GM18511 (cell line): ENCODE data around the gene DNAL1.

ENCODE experiments used
- ATAC-seq: cut with Tn5 transposase; IDR thresholded peaks from one replicate; pipeline ENCODE4 v1.9.1; 2021; ENCODE audit warnings: mild to moderate bottlenecking, moderate library complexity; ENCODE audit not compliant: unreplicated experiment

The DNAL1 gene

DNA sequence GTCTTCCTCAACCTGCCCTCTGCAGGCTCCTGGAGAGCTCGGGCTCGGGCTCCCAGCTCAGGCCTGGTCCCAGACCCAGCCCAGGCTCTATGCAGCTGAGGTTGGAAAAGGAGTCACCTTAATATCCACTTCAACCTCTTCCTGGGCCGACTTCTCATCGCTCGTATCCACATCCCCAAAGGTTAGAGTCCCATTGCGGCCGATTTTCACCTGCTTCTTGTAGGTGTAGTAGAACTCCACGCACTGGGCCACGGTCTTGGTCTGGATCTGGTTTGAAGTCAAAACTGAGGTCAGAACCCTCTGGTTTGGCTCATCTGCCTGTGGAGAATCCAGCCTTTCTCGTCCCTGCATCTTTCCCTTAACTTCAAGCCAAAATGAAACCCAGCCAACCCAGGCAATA, 77.8 kb downstream of the DNAL1 start:
- no peak for ATAC-seq

DNA sequence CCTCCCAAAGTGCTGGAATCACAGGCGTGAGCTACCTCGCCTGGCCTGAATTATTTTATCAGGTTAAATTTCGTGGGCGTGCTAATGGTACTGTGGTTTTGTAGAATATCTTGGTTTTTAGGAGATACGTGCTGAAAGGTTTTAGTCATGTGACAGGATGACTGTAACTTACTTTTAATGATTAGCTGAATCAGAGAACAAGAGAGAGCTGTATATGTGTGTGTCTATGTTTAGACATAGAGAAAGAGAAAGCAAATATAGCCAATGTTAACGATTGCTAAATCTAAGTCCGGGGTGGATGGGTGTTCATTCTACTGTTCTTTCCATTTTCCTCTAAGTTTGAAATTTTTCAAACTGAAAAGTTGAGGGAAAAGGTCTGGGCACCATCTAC, 78.6 kb downstream of the DNAL1 start:
- ATAC-seq: no peak

DNA sequence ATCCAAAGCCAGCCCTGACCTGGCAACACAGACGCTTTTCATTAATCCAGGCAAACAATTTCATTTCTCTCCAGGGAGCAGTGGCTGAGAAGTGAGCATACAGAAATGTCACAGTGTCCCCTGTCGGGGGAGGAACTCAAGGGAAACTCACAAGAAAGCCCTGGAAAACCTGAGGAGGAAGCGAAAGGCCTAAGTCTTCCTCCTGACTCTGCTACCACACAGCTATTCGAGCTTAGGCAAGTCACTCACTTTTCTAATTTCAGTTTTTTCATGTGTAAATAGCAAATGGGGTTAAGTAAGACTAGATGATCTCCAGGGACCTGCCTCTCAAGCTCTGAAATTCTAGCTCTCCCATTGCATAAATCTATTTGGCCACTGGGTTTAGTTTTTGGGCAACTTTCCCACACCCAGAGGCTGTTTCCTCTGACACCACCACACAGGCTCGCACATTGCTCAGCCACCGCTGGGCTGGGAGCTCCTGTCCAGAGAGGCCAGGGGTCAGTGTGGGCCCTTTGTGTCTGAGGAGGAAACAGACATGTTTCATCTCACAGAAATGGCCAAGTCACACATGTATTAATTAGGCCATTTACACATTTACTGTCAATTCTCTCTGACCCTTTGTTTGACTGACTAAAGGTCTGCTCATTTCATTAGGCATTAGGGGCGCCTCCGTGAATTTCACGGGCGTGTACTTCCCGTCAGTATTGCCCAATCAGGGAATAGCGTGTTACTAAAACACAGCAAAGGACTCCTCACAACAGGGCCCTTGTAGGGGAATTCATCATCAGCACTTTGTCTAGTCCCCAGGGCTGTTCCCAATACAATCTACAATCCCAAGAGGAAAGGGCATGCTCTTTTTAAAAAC, 79.2 kb downstream of the DNAL1 start:
- no peak for ATAC-seq

DNA sequence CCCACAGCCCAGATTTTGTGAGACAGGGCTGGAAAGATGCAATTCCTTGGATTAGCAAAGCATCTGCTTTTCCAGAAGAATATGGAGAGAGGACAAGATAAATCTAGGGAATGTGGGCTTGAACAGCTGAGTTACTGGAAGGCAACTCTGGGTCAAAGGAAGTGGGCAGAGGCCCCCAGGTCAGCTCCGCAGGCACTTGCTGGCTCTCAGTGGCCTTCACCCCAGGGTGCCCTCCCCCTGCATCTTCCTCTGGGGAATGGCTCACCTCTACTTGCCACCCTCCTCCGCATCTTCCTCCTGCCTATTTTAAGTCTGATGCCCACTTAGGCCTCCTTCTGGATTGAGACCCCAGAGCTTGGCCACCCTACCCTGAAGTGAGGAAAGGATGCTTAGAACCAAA, 79.9 kb downstream of the DNAL1 start:
- ATAC-seq: no peak

DNA sequence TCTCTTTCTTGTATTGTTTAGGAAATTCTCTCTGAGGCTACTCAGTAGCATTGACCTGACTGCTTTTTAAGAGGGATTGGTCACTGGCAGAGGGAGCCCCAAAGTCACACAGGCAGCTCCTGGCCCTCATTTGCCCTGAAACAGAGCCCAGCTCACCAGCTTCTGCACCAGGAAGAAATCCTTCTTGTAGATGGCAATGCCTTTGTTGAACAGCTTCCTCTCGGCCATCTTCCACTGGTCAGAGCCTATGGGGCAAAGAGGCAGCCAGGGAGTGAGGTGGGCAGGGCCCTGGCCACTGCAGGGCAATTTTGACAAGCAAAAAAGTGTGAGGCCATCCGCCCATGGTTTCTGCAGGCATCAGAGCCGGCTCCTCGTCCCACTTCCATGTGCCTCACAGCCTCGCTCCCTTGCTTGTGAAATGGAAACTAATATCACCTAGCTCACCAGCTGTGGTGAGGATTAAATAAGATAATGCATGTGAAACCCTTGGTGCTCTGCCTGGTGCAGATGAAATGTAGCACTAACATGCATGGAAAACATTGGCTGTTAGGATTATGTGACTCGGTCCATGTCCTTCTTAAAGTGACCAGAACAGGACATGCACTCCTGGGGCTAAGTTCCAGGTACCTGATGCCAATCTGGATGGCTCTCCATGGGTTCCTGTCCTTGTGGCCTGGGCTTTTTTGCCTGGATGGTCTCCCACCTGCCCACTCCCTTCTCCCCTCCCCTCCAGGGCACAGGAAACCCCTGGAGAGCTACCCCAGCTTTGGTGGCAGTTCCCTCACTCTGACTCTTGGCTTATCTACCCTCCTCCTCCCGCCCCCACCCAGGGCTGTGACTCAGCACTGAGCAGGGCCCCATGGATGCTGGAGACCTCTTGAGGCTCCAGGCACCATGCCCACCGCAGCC, 80.6 kb downstream of the DNAL1 start:
- ATAC-seq: no peak

DNA sequence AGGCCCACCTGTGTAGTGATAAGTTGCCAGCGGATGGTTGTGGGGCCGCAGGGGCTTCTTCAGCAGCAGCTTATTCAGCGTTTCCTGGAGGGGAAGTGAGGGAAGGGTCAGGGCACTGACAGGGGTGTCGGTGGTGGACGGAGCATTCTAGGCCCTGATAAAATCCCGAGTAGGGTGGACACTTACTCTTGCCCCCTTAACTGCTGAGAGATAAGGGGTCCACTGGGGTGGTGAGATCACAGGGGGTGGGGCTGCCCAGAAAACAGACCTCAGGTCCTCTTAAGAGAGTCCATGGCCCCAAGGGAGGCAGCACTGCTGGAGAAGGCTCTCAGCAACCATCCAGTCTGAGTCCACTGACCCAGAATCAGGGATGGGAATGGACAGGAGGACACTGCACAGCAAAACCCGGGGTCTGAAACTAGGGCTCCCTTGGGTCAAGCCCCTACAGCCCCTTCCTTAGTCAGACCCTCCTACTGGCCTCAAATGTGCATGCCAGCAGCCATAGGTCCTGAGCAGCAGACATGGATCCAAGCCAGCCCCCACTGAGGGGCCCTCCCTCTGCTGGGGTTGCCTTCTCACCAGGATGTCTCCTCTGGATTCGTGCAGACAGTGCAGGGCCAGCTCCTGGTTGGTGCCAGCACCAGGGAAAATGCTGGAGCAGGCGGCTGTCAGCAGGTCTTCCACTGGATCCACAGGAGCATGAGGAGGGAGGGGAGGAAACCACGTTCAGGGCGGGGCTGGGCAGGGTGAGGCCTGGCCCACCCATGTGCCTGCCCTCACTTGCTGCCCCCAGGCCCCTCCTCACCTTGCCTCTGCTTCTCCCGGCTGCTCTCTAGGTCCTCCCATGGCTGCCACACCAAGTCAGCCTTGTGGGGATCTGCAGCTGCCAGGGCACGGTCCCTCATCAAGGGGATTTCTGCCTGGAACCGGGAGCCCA, 81.5 kb downstream of the DNAL1 start:
- no peak for ATAC-seq

DNA sequence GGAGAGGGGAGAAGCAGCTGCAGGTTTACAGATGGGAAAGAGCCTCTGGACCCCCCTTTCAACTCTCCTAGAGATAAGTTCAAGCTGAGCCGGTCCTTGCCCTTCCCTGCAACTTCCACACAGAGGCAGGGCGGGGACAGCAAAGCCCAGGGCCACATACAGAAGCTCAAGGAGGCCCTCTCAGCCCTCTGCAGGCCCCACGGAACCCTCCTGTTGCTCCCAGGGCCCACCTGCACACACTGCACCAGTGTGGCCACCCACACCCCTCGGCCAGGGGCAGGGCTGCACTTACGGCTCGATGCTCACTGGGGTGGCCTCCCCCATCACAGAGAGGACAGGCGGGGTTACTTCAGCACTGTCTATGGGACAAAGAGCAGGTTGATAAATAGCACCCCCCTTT, 82.4 kb downstream of the DNAL1 start:
- ATAC-seq: no peak

DNA sequence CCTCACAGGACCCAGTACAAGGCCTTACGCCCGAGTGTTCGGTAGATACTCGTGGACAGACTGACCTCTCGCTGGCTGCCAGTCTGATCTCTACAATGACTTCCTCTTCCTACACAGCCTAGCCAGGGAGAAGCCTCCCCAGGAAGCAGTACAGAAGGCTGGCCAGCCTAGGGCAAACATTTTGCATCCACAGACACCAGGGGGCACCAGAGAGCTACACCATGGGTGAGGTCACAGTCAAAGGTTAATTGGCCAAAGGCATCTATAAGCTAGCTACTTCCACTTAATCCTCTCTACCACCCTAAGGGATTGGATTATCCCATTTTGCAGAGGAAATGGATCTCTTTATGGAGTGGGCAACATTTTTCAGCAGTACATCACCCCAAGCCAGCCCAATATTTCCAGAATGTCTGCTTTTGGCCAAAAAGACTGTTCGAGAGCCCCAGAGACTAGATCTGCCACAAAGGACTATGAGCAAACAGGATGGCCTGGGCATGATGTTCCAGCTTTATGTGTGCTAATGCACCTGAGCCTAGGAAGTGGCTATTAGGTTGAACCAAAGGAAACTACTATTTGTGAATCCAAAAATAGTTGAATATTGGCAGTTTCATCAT, 84.0 kb downstream of the DNAL1 start:
- no peak for ATAC-seq

DNA sequence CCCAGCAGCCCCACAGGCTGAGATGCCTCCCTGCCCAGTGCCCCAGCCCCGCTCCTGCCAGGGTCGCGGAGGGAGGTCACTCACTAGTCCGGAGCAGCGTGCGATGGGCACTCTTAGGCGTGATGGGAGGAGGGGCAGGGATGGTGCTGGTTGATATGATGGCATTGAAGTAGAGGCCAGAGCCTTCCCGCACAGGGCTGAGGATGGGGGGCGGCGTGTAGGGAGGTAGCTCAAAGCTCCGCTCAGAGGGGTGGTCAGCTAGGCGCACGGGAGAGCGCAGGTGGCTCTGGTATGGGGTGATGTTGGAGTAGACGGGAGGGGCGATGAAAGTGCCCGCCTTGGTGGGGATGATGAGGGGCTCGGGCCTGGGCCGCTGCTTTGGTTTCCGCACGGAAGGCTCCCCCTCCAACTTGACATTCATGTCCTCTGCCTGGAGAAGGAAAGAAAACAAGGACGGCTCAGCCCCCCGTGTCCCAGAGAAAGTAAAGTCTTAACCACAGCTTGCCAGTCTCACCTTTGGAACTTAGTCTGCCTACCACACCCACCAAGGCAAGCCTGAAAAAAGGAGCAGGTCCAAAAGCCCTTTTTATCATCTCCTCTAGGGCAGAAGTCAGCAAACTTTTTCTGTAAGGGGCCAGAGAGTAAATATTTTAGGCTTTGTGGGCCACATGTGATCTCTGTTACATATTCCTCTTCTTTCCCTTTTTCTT, 84.9 kb downstream of the DNAL1 start:
- ATAC-seq: no peak

DNA sequence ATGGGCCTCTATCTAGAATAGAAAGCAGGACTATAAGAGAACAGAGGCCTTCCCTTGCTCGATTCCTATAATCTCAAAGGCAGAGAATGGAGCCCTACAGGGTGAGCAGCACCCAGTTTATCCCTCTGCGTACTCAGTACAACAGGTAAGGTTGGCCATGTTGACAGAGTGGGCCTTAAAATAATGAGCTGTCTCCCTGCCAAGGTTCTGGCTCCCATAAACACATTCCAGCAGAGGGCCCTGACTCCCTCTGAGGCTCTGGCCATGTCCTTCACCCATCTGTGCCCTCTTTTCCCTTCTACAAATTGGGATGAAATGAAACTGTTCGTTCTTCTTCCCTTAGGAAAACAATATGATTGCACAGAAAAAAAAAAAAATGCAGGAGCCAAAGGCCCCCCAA, 86.3 kb downstream of the DNAL1 start:
- ATAC-seq: no peak

DNA sequence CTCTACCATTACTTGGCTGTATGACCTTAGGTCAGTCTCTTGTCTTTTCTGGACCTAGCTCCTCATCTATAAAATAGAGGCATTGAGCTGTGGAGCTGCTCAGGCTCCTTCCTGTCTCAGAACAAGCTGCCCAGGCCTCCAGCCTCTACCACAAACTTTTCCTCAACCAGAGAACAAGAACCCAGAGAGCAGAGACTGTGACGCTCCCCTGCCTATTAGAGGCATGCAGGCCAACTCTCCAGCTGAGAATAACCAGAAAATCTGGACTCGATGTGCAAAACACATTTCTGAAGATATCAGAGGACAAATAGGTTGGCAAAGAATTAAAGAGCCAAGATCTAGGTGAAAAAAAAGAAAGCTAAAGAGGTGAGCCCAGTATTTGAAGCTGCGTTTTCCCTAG, 87.2 kb downstream of the DNAL1 start:
- no peak for ATAC-seq

DNA sequence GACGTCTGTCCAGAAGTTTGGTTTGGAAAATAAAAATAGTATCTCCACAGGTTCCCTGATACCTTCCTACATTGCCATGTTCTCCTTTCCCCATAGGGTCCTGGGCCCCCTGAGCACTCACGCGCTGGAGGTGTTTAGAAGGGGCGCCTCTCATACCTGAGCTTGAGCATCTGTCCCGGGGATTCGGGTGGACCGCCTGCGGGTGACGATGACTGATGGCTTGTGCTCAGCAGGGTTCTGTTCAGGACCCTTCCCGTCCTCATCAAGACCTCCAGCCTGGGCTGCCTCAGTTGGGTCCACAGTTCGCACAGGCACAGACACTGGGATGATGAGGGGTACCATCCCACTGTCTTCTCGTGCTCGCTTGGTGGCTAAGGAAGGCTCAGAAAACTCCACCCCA, 92.1 kb downstream of the DNAL1 start:
- no peak for ATAC-seq

DNA sequence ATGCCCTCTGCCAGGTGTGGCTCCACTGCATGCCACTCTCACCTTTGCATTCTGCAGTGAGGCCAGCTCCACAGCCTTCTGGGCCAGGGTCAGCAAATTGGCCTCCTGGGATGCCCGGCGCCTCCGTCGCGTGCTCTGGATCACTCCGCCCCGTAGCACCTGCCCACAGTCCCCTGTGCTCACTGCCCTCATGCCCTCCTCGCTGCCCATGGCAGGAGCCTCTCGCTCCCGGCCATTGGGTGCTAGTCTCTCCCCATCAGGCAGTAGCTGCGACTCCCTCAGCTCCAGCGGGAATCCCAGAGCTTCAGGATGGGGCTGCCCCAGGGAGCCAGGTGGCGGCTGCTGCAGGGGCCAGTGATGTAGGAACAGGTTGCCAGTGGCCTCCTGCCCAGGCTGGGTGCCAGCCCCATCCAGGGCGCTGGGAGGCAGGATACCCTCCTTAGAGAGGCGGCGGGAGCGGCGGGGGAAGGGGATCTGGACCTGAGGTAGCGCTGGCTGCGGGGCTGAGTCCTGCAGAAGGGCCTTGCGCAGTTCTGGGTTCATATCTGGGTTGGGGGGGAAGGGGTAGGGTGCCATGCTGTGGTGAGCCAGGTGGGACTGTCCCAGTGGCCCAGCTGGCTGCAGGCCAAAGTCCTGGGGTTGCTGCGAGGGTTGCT, 93.9 kb downstream of the DNAL1 start:
- ATAC-seq: no peak

DNA sequence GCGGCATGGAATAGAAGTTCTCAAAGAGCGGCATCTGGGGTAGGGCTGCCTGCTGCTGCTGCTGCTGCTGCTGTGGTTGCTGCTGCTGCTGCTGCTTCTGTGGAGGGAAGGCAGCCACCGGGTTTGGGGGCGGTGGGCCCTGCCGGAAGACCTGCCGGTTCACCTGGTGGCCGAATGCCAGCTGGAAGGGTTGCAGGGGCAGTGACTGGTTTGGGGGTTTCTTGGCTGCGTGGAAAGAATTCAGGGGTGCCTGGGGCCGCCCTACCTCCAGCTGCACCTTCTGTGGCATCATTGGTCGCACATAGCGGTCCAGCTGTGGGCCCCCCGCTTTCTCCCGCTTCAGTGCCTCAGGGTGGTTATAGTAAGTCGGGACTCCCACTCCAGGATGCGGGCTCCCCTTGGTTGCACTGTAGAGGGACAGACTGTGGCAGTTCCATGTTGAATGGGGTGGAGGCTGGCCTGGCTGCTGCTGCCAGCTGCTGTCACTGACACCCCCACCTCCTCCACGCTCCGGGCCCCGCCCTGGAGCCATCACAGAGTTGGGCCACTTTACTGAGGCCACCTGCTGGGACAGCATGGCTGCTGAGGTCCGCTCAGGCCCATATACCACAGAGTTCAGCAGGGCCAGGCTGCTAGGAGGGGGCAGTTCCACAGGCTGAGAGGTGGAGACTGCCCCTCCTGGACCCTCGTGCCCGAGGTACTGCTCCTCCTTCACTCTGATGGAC, 94.5 kb downstream of the DNAL1 start:
- ATAC-seq: no peak

DNA sequence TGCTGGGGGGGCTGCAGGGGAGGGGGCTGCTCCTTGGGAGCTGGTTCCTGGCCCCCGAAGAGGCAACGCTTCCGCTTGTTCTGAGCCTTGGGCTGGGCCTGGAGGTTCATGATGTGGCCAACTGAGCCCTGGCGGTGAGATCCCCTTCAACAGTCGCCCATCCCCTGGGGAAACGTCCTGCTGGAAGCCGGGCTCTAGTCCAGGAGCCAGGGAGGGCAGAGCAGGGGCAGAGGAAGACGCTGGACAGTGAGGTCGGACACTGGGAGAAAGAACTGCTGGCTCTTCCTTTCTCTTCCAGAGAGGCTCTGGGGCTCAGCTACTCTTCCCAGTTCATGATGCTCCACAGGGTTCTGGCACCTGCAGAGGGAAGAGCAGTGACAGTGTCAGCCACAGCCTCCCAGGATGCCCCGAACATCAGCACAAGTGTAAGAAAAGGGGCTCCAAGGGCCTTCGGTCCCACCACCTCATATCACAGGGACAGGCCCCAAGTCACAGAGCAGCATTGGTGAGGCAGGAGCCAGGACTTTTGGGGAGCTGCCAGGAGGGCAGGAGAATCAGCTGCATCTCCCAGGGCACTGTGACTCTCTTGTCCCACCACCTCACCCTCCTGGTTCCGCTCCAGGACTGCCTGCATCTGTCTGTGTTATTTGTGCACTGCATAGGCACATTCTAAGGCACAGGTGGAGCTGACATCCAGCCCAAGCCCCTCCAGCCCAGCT, 95.3 kb downstream of the DNAL1 start:
- no peak for ATAC-seq

DNA sequence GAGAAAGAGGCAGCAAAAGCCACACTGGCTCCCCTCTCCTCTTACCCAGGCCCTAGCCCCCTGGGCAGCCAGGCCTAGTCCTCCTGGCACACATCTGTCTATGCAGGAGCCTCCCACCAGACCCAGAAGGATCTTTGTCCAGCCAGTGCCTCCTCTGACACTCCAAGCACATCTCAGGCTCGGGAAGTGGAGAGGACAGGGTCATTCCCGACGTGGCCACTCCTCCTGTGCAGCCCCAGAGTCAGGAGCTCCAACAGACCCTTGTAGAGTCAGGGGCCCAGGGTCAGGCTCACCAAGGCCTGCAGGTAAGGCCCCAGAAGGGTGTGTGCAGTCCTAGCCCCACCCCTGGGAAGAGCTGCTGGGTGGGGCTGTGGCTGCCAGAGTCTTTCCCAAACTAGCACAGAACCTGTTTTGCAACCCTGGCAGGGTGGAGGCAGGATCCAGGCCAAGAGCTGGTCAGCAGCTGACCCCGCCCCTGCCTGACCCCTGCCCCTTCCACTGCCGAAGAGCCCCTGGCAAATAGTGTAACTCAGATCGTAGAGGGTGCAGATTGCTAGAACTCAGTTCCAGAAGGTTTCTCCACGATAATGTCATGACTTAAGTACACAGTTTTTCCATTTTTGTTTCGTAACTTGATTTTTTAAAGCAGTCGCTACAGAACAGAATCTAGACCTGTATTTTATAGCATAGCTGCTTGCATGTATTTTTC, 96.0 kb downstream of the DNAL1 start:
- ATAC-seq: no peak

DNA sequence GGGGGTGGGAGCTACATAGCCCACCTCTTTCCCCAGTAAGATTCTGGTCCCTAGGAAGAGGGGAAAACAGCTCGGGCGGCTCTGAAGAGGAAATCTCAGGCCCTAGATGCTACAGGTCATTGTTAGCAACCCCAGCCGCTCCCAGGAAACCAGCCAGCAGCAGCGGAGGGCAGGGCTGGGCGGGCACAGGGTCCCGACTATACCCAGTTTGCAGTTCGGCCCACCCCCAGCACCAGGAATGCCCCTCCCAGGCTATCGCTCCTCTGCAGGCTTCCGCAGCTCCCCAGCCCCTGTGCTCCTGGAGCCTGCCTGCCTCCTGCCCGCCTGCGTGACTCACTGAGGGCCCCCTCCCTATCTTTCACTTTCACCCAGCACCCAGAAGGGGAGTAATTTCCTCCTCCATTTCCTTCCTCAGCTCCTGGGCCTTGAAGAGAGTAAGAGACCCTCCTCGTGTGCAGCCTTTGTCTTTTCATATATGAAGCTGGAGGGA, 96.6 kb downstream of the DNAL1 start:
- peak; percentile 58 for ATAC-seq
